MCF 10A (cell line): ENCODE data around the gene XKR7. TPM values are rescaled to one million over a fixed set of nuclear protein-coding genes. Genes with fewer than 3 reads are reported as not detected.

Experiments used
- BruUV-seq: library from RNA; stranded (reverse); fragments of 400-500 nt; replicated peaks from 2 replicates; lab custom pipeline; 2021; lab: Mats Ljungman, UMichigan
- CTCF ChIA-PET: fragments of 300-600 bp; sonication (Branson Sonifier 250); formaldehyde crosslinking; extraction: SDS; loops from one replicate; lab custom pipeline; 2021; ENCODE audit warnings: antibody characterized with exemption, inconsistent platforms; lab: Yijun Ruan, JAX
- POLR2A ChIA-PET: fragments of 300-600, 350-650 bp; sonication (Branson Sonifier 250); formaldehyde crosslinking; extraction: SDS; loops from one replicate; lab custom pipeline; 2020; ENCODE audit warnings: antibody characterized with exemption, inconsistent platforms; lab: Yijun Ruan, JAX
- DNase-seq: peaks from one replicate; pipeline ENCODE4 v3.0.0-alpha.2; 2018; ENCODE audit not compliant: unreplicated experiment
- H3K27ac Mint-ChIP-seq: one replicate; pipeline ENCODE4 v1.8.0; 2022; ENCODE audit warnings: mild to moderate bottlenecking, low read depth, mixed read lengths; ENCODE audit not compliant: unreplicated experiment
- H3K27me3 Mint-ChIP-seq: one replicate; pipeline ENCODE4 v1.8.0; 2022; ENCODE audit warnings: mixed read lengths; ENCODE audit not compliant: insufficient read depth, unreplicated experiment
- H3K36me3 Mint-ChIP-seq: one replicate; pipeline ENCODE4 v1.8.0; 2022; ENCODE audit warnings: mild to moderate bottlenecking, moderate library complexity, mixed read lengths; ENCODE audit not compliant: insufficient read depth, unreplicated experiment
- H3K4me1 Mint-ChIP-seq: one replicate; pipeline ENCODE4 v1.8.0; 2022; ENCODE audit warnings: mixed read lengths; ENCODE audit not compliant: insufficient read depth, unreplicated experiment
- H3K4me3 Mint-ChIP-seq: one replicate; pipeline ENCODE4 v1.8.0; 2022; ENCODE audit warnings: mild to moderate bottlenecking, moderate library complexity, mixed read lengths; ENCODE audit not compliant: unreplicated experiment
- H3K9me3 Mint-ChIP-seq: one replicate; pipeline ENCODE4 v1.8.0; 2022; ENCODE audit warnings: mixed read lengths; ENCODE audit not compliant: unreplicated experiment
- intact Hi-C: fragments of 100-400 bp; cut with micrococcal nuclease; formaldehyde crosslinking; loops from 2 replicates; pipeline ENCODE4 v1.14.1; 2022
- total RNA-seq: library from RNA; stranded (reverse); gene quantifications from 2 replicates; pipeline ENCODE4 v1.2.3, GENCODE V29; 2022
- TF ChIP-seq, protein P1 (sequence below): fragments of 200-600 bp; IDR thresholded peaks from one replicate; pipeline ENCODE4 v1.8.0; 2022; ENCODE audit warnings: antibody characterized with exemption, mild to moderate bottlenecking; ENCODE audit not compliant: unreplicated experiment

Gene XKR7
- total RNA-seq, 1 experiment from 2014 or later = not detected

DNA sequence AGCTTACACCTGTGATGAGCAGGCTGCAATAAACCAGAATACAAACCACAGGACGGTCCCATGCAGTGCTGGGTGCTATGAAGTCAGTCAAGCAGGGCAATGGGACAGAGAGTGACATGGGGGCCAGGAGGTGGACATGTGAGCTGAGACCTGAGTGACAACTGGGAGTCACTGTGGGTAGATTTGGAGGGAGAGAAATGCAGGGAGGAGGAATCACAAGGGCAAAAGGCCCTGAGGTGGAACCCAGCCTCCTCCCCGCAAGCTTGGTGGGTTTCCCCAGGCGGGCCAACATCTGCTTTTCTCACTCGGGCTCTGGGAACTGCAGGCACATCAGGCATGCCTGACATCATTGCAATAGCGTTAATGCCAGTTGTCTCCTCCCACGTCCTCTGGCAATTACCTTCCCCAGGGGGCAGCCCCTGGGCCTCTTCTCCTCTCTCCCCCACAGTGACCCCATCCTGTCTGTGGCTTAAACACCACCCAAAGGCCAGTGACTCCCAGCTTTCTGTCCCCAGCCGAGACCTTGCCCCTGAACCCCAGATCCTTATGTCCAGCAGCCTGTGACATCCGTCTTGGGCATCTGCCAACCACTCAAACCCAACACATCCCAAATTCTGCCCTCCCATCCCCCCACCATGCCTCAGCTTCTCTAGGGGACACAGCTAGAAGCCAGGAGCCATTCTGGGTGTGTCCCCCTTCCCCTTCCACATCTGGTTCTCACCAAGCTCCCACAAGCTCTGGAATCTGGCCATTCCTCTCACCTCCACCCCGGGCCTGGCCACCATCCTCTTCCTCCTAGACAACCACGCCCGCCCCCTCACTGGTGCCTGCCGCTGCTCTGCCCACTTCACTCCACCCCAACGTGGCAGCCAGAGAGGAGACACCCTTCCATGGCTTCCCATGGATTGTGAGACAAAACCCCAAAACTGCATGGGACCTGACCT is 44.3 kb upstream of the XKR7 start:
- no TSS peak for BruUV-seq
- Mint-ChIP-seq H3K27ac (no peak overlapping the region), H3K27me3 (peaks cover 52% of the 10 kb centered on the region), H3K36me3 (no peaks in the 10 kb centered on the region), H3K4me3 (no peak overlapping the region), H3K4me1 (peaks cover 6% of the 10 kb centered on the region), H3K9me3 (no peaks in the 10 kb centered on the region)
- ChIA-PET POLR2A (no interaction called here), CTCF (interaction anchor here (0.5 to 3.5 kb wide), 5 partner anchors 11 to 999 kb away, joined by 3 to 24 read pairs (median 3); no protein-coding TSS in a partner anchor)
- TF ChIP-seq, protein P1, sequence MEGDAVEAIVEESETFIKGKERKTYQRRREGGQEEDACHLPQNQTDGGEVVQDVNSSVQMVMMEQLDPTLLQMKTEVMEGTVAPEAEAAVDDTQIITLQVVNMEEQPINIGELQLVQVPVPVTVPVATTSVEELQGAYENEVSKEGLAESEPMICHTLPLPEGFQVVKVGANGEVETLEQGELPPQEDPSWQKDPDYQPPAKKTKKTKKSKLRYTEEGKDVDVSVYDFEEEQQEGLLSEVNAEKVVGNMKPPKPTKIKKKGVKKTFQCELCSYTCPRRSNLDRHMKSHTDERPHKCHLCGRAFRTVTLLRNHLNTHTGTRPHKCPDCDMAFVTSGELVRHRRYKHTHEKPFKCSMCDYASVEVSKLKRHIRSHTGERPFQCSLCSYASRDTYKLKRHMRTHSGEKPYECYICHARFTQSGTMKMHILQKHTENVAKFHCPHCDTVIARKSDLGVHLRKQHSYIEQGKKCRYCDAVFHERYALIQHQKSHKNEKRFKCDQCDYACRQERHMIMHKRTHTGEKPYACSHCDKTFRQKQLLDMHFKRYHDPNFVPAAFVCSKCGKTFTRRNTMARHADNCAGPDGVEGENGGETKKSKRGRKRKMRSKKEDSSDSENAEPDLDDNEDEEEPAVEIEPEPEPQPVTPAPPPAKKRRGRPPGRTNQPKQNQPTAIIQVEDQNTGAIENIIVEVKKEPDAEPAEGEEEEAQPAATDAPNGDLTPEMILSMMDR = no peak
- intact Hi-C loops = no loop called here
- no peak for DNase-seq

DNA sequence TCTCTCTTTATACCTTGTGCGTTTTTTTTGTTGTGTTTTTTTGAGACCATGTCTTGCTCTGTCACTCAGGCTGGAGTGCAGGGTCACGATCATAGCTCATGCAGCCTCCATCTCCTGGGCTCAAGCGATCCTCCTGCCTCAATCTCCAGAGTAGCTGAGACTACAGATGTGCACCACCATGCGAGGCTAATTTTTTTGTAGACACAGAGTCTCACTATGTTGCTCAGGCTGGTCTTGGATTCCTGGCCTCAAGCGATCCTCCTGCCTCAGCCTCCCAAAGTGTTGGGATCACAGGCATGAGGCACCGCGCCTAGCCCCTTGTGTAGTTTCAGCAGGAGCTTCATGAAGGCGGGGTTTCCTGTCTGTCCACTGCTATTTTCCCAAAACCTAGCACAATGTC is 43.4 kb upstream of the XKR7 start:
- CTCF ChIA-PET = interaction anchor here (0.6 to 3.5 kb wide), 4 partner anchors 17 to 72 kb away, joined by 3 to 24 read pairs (median 4); no protein-coding TSS in a partner anchor
- TF ChIP-seq, protein P1 = no peak
- H3K4me3 Mint-ChIP-seq = no peak overlapping the region
- DNase-seq = no peak
- BruUV-seq = no TSS peak
- H3K27ac Mint-ChIP-seq = no peak overlapping the region
- peaks cover 6% of the 10 kb centered on the region for H3K4me1 Mint-ChIP-seq
- H3K36me3 Mint-ChIP-seq = no peaks in the 10 kb centered on the region
- intact Hi-C loops = no loop called here
- H3K27me3 Mint-ChIP-seq = peaks cover 55% of the 10 kb centered on the region
- H3K9me3 Mint-ChIP-seq = no peaks in the 10 kb centered on the region
- POLR2A ChIA-PET = no interaction called here

DNA sequence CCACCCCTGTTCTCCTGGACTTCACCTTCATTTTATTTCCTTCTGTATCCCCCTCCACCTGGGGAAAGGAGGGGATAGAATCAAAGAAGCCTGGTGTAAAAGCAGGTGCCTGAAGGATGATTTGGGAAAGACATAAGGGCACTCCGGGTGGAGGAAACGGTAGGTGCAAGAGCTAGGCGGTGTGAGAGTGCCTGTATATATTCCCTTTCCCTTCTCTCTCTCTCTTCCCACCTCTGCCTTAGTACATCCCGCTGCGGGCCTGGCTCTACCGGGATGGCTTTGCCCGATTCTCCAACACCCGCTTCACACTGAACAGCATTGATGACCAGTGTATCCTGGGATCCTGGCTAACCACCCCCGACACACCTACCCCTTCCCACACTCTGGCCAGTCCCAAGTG is 42.3 kb upstream of the XKR7 start:
- POLR2A ChIA-PET = no interaction called here
- no peaks in the 10 kb centered on the region for H3K36me3 Mint-ChIP-seq
- no peaks in the 10 kb centered on the region for H3K9me3 Mint-ChIP-seq
- no TSS peak for BruUV-seq
- no peak overlapping the region for H3K27ac Mint-ChIP-seq
- intact Hi-C loops = no loop called here
- H3K4me3 Mint-ChIP-seq = no peak overlapping the region
- peaks cover 6% of the 10 kb centered on the region for H3K4me1 Mint-ChIP-seq
- peaks cover 55% of the 10 kb centered on the region for H3K27me3 Mint-ChIP-seq
- CTCF ChIA-PET = interaction anchor here (0.6 to 1.1 kb wide), 3 partner anchors 8 to 73 kb away, joined by 3 to 6 read pairs (median 4); no protein-coding TSS in a partner anchor
- TF ChIP-seq, protein P1 = no peak
- DNase-seq = no peak

DNA sequence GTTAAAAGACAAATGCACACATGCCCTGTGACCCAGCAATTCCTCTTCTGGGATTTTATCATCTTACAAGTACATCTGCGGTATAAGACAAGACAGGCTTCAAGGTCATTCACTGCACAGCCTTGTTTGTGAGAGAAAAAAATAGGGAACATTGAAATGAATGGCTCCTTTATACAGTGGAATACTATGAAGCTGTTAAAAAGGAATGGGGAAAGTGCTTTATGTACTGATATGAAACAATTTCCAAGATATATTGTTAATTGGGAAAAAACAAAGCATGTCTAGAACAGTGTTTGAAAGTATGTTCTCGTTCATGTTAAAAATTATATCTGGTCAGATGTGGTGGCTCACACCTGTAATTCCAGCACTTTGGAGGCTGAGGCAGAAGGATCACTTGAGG is 41.5 kb upstream of the XKR7 start:
- no peaks in the 10 kb centered on the region for H3K36me3 Mint-ChIP-seq
- H3K9me3 Mint-ChIP-seq = no peaks in the 10 kb centered on the region
- H3K27ac Mint-ChIP-seq = no peak overlapping the region
- CTCF ChIA-PET = interaction anchor here (1.1 kb wide), 1 partner anchor 74 kb away, joined by 6 read pairs; no protein-coding TSS in a partner anchor
- intact Hi-C loops = no loop called here
- H3K27me3 Mint-ChIP-seq = peaks cover 64% of the 10 kb centered on the region
- TF ChIP-seq, protein P1 = no peak
- peaks cover 6% of the 10 kb centered on the region for H3K4me1 Mint-ChIP-seq
- no TSS peak for BruUV-seq
- POLR2A ChIA-PET = no interaction called here
- DNase-seq = no peak
- no peak overlapping the region for H3K4me3 Mint-ChIP-seq
